ENCODE measurements around the gene EP300.

- TF ChIP-seq CTCF (IDR thresholded peaks at IDR 0.05), result no peak
- TF ChIP-seq EZH2phosphoT487 (IDR thresholded peaks at IDR 0.05), result no peak
- no peak for TF ChIP-seq EZH2 (IDR thresholded peaks at IDR 0.05)
Measured at GRCh38 chr22:41106122-41106968, 14.0 kb downstream of the EP300 start.

All from neural progenitor cell (in vitro differentiated cells).